ENCODE measurements around the gene PACS1. TPM values are rescaled to one million over a fixed set of nuclear protein-coding genes. Genes with fewer than 3 reads are reported as not detected.
"Not testable (repeated sequence)": the region's sequence is repeated elsewhere in the genome, so short reads cannot be mapped to it uniquely, and the experiment has no call there.

The PACS1 gene
- total RNA-seq, 1 donor, result 66.7 TPM

- peak overlapping the region; percentile 94 for H3K4me3 ChIP-seq (ENCODE audit: low read length)
- H3K4me1 ChIP-seq (ENCODE audit: insufficient read depth, low read length), result peaks cover 56% of the 10 kb centered on the region
- no peaks in the 10 kb centered on the region for H3K27me3 ChIP-seq (ENCODE audit: insufficient read depth, low read length)
- H3K9me3 ChIP-seq (ENCODE audit: low read depth, low read length), result no peaks in the 10 kb centered on the region
Observed at GRCh38 chr11:66268952-66269905, 199.2 kb downstream of the PACS1 start.

- H3K27me3 ChIP-seq (ENCODE audit: insufficient read depth, low read length), result no peaks in the 10 kb centered on the region
- no peaks in the 10 kb centered on the region for H3K9me3 ChIP-seq (ENCODE audit: low read depth, low read length)
- no peak overlapping the region for H3K4me3 ChIP-seq (ENCODE audit: low read length)
- peaks cover 55% of the 10 kb centered on the region for H3K4me1 ChIP-seq (ENCODE audit: insufficient read depth, low read length)
Observed at GRCh38 chr11:66271816-66272215, 201.7 kb downstream of the PACS1 start.

- no peaks in the 10 kb centered on the region for H3K27me3 ChIP-seq (ENCODE audit: insufficient read depth, low read length)
- H3K4me1 ChIP-seq (ENCODE audit: insufficient read depth, low read length), result peaks cover 56% of the 10 kb centered on the region
- no peaks in the 10 kb centered on the region for H3K9me3 ChIP-seq (ENCODE audit: low read depth, low read length)
- H3K4me3 ChIP-seq (ENCODE audit: low read length), result no peak overlapping the region
Observed at GRCh38 chr11:66272596-66272995, 202.5 kb downstream of the PACS1 start.

- H3K4me1 ChIP-seq (ENCODE audit: insufficient read depth, low read length), result peaks cover 53% of the 10 kb centered on the region
- H3K27me3 ChIP-seq (ENCODE audit: insufficient read depth, low read length), result no peaks in the 10 kb centered on the region
- H3K9me3 ChIP-seq (ENCODE audit: low read depth, low read length), result no peaks in the 10 kb centered on the region
- no peak overlapping the region for H3K4me3 ChIP-seq (ENCODE audit: low read length)
Observed at GRCh38 chr11:66274219-66274618, 204.1 kb downstream of the PACS1 start.

GRCh38 chr11:66275396-66275795, 205.3 kb downstream of the PACS1 start:
- Histone ChIP-seq H3K27me3 (ENCODE audit: insufficient read depth, low read length) (no peaks in the 10 kb centered on the region), H3K4me1 (ENCODE audit: insufficient read depth, low read length) (peaks cover 41% of the 10 kb centered on the region), H3K4me3 (ENCODE audit: low read length) (no peak overlapping the region)

GRCh38 chr11:66275984-66276612, 206.0 kb downstream of the PACS1 start:
- Histone ChIP-seq H3K9me3 (ENCODE audit: low read depth, low read length) (no peaks in the 10 kb centered on the region), H3K4me1 (ENCODE audit: insufficient read depth, low read length) (peaks cover 35% of the 10 kb centered on the region), H3K4me3 (ENCODE audit: low read length) (no peak overlapping the region), H3K27me3 (ENCODE audit: insufficient read depth, low read length) (no peaks in the 10 kb centered on the region)

More at GRCh38 chr11:66275396-66275795, 205.3 kb downstream of the PACS1 start:
- no peaks in the 10 kb centered on the region for H3K9me3 ChIP-seq (ENCODE audit: low read depth, low read length)

GRCh38 chr11:66276619-66277018, 206.5 kb downstream of the PACS1 start:
- not testable (repeated sequence) for H3K9me3 ChIP-seq (ENCODE audit: low read depth, low read length); H3K27me3 ChIP-seq (ENCODE audit: insufficient read depth, low read length); H3K4me3 ChIP-seq (ENCODE audit: low read length)
- H3K4me1 ChIP-seq (ENCODE audit: insufficient read depth, low read length), result peaks cover 32% of the 10 kb centered on the region

GRCh38 chr11:66277064-66277463, 207.0 kb downstream of the PACS1 start:
- H3K9me3 ChIP-seq (ENCODE audit: low read depth, low read length); H3K4me3 ChIP-seq (ENCODE audit: low read length); H3K27me3 ChIP-seq (ENCODE audit: insufficient read depth, low read length): not testable (repeated sequence)
- peaks cover 32% of the 10 kb centered on the region for H3K4me1 ChIP-seq (ENCODE audit: insufficient read depth, low read length)

GRCh38 chr11:66277471-66278362, 207.6 kb downstream of the PACS1 start, which contains the start of gene CNIH2:
Gene CNIH2 (plus strand): TSS chr11:66278175. CDS start chr11:66278457, 282 bp downstream.
- H3K9me3 ChIP-seq (ENCODE audit: low read depth, low read length), result no peaks in the 10 kb centered on the region
- H3K4me3 ChIP-seq (ENCODE audit: low read length), result no peak within 1 kb of the TSS
- no peaks in the 10 kb centered on the region for H3K27me3 ChIP-seq (ENCODE audit: insufficient read depth, low read length)
- H3K4me1 ChIP-seq (ENCODE audit: insufficient read depth, low read length), result peaks cover 31% of the 10 kb centered on the region

- Histone ChIP-seq H3K4me3 (ENCODE audit: low read length) (no peak overlapping the region), H3K27me3 (ENCODE audit: insufficient read depth, low read length) (no peaks in the 10 kb centered on the region), H3K4me1 (ENCODE audit: insufficient read depth, low read length) (peaks cover 26% of the 10 kb centered on the region)
Observed at GRCh38 chr11:66278363-66279091, 208.5 kb downstream of the PACS1 start.

GRCh38 chr11:66279092-66279734, 209.1 kb downstream of the PACS1 start:
- Histone ChIP-seq H3K4me1 (ENCODE audit: insufficient read depth, low read length) (peaks cover 25% of the 10 kb centered on the region), H3K9me3 (ENCODE audit: low read depth, low read length) (no peaks in the 10 kb centered on the region)

More at GRCh38 chr11:66278363-66279091, 208.5 kb downstream of the PACS1 start:
- no peaks in the 10 kb centered on the region for H3K9me3 ChIP-seq (ENCODE audit: low read depth, low read length)

GRCh38 chr11:66280428-66280827, 210.4 kb downstream of the PACS1 start:
- Histone ChIP-seq H3K9me3 (ENCODE audit: low read depth, low read length) (no peaks in the 10 kb centered on the region), H3K4me1 (ENCODE audit: insufficient read depth, low read length) (peaks cover 25% of the 10 kb centered on the region), H3K4me3 (ENCODE audit: low read length) (no peak overlapping the region), H3K27me3 (ENCODE audit: insufficient read depth, low read length) (no peaks in the 10 kb centered on the region)

More at GRCh38 chr11:66279092-66279734, 209.1 kb downstream of the PACS1 start:
- Histone ChIP-seq H3K27me3 (ENCODE audit: insufficient read depth, low read length) (no peaks in the 10 kb centered on the region), H3K4me3 (ENCODE audit: low read length) (no peak overlapping the region)

- Histone ChIP-seq H3K9me3 (ENCODE audit: low read depth, low read length) (no peaks in the 10 kb centered on the region), H3K4me3 (ENCODE audit: low read length) (no peak overlapping the region), H3K4me1 (ENCODE audit: insufficient read depth, low read length) (peaks cover 25% of the 10 kb centered on the region), H3K27me3 (ENCODE audit: insufficient read depth, low read length) (no peaks in the 10 kb centered on the region)
Observed at GRCh38 chr11:66281001-66281400, 210.9 kb downstream of the PACS1 start.

Measured in mononuclear cell (primary cell).